Measurements from ENCODE around the gene PCGF6. TPM values are rescaled to one million over a fixed set of nuclear protein-coding genes. Genes with fewer than 3 reads are reported as not detected.
A peak's percentile ranks its signal among the peaks of the same experiment; 100 is the strongest.

PCGF6 gene, protein sequence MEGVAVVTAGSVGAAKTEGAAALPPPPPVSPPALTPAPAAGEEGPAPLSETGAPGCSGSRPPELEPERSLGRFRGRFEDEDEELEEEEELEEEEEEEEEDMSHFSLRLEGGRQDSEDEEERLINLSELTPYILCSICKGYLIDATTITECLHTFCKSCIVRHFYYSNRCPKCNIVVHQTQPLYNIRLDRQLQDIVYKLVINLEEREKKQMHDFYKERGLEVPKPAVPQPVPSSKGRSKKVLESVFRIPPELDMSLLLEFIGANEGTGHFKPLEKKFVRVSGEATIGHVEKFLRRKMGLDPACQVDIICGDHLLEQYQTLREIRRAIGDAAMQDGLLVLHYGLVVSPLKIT
- total RNA-seq = 8.3 TPM

DNA sequence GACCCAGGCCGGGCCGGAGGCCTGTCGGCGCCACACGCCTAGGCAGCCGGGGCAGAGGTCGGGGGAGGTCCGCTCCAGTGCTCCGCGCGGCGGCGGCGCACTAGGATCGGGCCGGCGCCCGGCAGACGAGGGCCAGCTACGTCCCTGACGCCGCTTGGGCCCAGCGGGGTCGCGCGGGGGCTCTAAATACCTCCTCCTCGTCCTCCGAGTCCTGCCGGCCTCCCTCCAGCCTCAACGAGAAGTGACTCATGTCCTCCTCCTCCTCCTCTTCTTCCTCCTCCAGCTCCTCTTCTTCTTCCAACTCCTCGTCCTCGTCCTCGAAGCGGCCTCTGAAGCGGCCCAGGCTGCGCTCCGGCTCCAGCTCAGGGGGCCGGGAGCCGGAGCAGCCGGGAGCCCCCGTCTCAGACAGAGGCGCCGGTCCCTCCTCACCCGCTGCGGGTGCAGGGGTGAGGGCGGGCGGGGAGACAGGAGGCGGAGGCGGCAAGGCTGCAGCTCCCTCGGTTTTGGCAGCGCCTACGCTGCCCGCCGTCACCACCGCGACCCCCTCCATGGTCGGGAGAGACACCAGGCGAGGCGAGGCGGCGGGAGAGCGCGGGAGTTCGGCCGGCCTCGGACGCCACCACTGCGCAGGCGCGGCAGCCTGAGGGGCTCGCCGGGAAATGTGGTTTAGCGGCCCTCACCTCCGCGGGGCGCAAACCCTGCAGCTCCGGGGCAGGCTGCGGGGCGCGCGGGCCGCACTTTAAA is at the start of gene PCGF6:
PCGF6 (minus strand) TSS at position 624 of the 744 bp plus-strand sequence; CDS start at position 550, 74 bp downstream.
- TF ChIP-seq, protein P1, sequence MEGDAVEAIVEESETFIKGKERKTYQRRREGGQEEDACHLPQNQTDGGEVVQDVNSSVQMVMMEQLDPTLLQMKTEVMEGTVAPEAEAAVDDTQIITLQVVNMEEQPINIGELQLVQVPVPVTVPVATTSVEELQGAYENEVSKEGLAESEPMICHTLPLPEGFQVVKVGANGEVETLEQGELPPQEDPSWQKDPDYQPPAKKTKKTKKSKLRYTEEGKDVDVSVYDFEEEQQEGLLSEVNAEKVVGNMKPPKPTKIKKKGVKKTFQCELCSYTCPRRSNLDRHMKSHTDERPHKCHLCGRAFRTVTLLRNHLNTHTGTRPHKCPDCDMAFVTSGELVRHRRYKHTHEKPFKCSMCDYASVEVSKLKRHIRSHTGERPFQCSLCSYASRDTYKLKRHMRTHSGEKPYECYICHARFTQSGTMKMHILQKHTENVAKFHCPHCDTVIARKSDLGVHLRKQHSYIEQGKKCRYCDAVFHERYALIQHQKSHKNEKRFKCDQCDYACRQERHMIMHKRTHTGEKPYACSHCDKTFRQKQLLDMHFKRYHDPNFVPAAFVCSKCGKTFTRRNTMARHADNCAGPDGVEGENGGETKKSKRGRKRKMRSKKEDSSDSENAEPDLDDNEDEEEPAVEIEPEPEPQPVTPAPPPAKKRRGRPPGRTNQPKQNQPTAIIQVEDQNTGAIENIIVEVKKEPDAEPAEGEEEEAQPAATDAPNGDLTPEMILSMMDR (IDR thresholded peaks at IDR 0.05) = peak in 1 of 3 experiments; percentile 8
- TF ChIP-seq POLR2AphosphoS5 (IDR thresholded peaks at IDR 0.05; ENCODE audit: insufficient read depth in 1 of 2, low read depth in 1 of 2) = peak in 1 of 2 donors; percentile 49
- TF ChIP-seq POLR2A (IDR thresholded peaks at IDR 0.05) = no peak
- peak in 1 of 2 donors; percentile 61 for DNase-seq (ENCODE audit: extremely low spot score in 2 of 2)
- intact Hi-C loops (cut with DNase I) = no loop called here
- Histone ChIP-seq H3K4me3 (peak within 1 kb of the TSS; percentile 75 to 90), H3K27me3 (no peaks in the 10 kb centered on the region), H3K4me1 (peaks cover 13% of the 10 kb centered on the region), H3K36me3 (peaks cover 0 to 21% of the 10 kb centered on the region in 2 donors), H3K9me3 (no peaks in the 10 kb centered on the region), H3K27ac (peak within 1 kb of the TSS; percentile 81)

DNA sequence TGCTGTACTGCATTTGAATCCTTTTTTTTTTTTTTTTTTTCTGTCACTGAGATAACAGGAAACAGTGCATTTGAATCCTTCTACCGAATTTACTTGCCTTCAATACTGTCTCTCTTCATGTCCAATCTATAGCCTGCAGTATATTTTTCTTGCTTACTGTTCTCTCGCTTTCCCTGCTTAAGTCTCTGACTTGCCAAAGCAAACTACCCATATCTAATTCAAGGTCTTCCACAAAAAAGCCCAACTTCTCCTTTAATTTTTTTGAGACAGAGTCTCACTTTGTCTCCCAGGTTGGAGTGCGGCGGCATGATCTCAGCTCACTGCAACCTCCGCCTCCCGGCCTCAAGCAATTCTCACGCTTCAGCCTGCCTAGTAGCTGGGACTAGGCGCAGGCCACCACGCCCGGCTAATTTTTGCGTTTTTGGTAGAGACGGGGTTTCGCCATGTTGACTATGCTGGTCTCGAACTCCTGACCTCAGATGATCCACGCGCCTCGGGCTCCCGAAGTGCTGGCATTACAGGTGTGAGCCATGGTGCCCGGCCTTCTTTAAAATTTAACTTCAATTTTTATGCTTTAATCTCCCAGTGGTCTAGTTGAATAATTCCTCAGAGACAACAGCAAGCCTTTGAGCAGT is 46.4 kb upstream of the PCGF6 start:
- H3K27me3 ChIP-seq = no peaks in the 10 kb centered on the region
- TF ChIP-seq POLR2AphosphoS5 (IDR thresholded peaks at IDR 0.05; ENCODE audit: insufficient read depth in 1 of 2, low read depth in 1 of 2) = no peak
- no peak for TF ChIP-seq POLR2A (IDR thresholded peaks at IDR 0.05)
- TF ChIP-seq, protein P1 (IDR thresholded peaks at IDR 0.05) = no peak
- DNase-seq (ENCODE audit: extremely low spot score in 2 of 2) = no peak
- H3K9me3 ChIP-seq = no peaks in the 10 kb centered on the region
- peaks cover 43% of the 10 kb centered on the region for H3K4me1 ChIP-seq
- intact Hi-C loops (cut with DNase I) = no loop called here
- peak overlapping the region; percentile 68 to 79 for H3K4me3 ChIP-seq
- H3K27ac ChIP-seq = peak overlapping the region; percentile 12
- H3K36me3 ChIP-seq = peaks cover 0 to 41% of the 10 kb centered on the region in 2 donors

DNA sequence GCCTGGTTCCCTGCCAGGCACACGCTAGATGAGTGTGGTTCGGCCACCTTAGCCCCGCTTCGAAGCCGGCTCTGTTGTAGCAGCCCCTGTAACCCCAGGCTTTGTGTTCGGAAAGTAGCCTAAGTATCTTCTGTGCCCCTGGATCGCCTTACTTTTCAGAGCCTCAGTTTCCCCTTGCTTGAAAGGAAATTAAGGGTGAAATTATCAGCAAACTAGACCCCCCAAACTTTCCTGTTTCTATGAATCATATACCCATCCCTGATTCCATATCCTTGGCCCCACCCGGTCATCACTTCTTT is 45.8 kb upstream of the PCGF6 start:
- H3K27me3 ChIP-seq = no peaks in the 10 kb centered on the region
- no peaks in the 10 kb centered on the region for H3K9me3 ChIP-seq
- intact Hi-C loops (cut with DNase I) = no loop called here
- H3K27ac ChIP-seq = peak overlapping the region; percentile 12
- TF ChIP-seq, protein P1 (IDR thresholded peaks at IDR 0.05) = no peak
- TF ChIP-seq POLR2A (IDR thresholded peaks at IDR 0.05) (no peak), POLR2AphosphoS5 (IDR thresholded peaks at IDR 0.05; ENCODE audit: insufficient read depth in 1 of 2, low read depth in 1 of 2) (no peak)
- no peak for DNase-seq (ENCODE audit: extremely low spot score in 2 of 2)
- peak overlapping the region; percentile 68 to 79 for H3K4me3 ChIP-seq
- peaks cover 0 to 39% of the 10 kb centered on the region in 2 donors for H3K36me3 ChIP-seq
- H3K4me1 ChIP-seq = peaks cover 43% of the 10 kb centered on the region

DNA sequence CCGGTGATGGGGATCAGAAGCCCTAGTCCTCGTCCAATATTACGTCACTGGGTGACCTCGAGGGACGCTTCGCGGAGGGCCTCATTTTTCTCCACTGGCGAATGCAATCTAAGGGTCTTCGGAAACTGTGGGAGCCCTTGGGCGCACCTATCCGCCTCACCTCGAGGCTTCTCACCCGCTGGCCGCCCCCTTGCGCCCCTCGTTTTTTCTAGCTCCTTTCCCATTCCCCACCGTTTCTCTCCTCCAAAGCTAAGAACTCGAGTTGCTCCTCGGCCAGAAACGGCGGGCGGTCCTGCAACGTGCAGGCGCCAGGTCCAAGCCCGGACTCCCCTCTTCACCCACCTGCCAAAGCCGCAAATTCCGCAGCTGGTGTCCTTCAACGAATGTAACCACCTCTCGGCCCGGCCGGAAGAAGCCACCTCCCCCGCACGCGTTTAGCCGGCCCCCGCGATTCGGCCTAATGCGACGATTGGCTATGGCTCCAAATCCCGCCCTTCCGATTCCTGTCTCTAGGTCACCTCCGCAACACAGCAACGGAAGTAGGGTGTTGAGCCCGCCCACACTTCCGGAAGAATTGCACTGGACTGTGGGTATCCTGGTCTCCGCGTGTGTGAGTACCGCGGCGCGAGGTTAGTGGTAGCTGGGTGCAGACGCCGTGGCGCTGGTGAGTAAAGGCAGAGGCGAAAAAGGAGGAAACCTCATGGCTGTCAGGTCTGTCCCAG is 45.3 kb upstream of the PCGF6 start, which contains the start of the genes ATP5MK and PDCD11:
ATP5MK (minus strand) TSS at position 409 of the 722 bp plus-strand sequence. CDS start 4,018 bp downstream, outside the sequence.
PDCD11 (plus strand) TSS at position 560 of the 722 bp plus-strand sequence. CDS start 1,801 bp downstream, outside the sequence.
- peak in 1 of 2 donors; percentile 9 for TF ChIP-seq POLR2A (IDR thresholded peaks at IDR 0.05)
- peak; percentile 88 to 97 for TF ChIP-seq POLR2AphosphoS5 (IDR thresholded peaks at IDR 0.05; ENCODE audit: insufficient read depth in 1 of 2, low read depth in 1 of 2)
- TF ChIP-seq, protein P1 (IDR thresholded peaks at IDR 0.05) = no peak
- H3K4me1 ChIP-seq = peaks cover 43% of the 10 kb centered on the region
- H3K27me3 ChIP-seq = no peaks in the 10 kb centered on the region
- peak within 1 kb of the TSS; percentile 76 for H3K27ac ChIP-seq
- H3K9me3 ChIP-seq = no peaks in the 10 kb centered on the region
- peak within 1 kb of the TSS; percentile 68 to 79 for H3K4me3 ChIP-seq
- peaks cover 0 to 39% of the 10 kb centered on the region in 2 donors for H3K36me3 ChIP-seq
- DNase-seq (ENCODE audit: extremely low spot score in 2 of 2) = peak in 1 of 2 donors; percentile 98
- intact Hi-C loops (cut with DNase I) = no loop called here

All from vagina (tissue), 2 donors.